Mononuclear cell (primary cell): ENCODE data around the gene NEFH. TPM values are rescaled to one million over a fixed set of nuclear protein-coding genes. Genes with fewer than 3 reads are reported as not detected.
"Not testable (repeated sequence)": the region's sequence is repeated elsewhere in the genome, so short reads cannot be mapped to it uniquely, and the experiment has no call there.

Source experiments
- H3K27me3 ChIP-seq: 2 replicates; pipeline ENCODE4 v1.6.0; 2011; ENCODE audit warnings: low read length, control low read depth; ENCODE audit not compliant: insufficient read depth
- H3K4me1 ChIP-seq: 2 replicates; pipeline ENCODE4 v1.5.1; 2011; ENCODE audit warnings: mild to moderate bottlenecking, low read length, control low read depth; ENCODE audit not compliant: insufficient read depth
- H3K4me3 ChIP-seq: 2 replicates; pipeline ENCODE4 v1.5.1; 2011; ENCODE audit warnings: mild to moderate bottlenecking, low read length, moderate library complexity
- H3K9me3 ChIP-seq: 2 replicates; pipeline ENCODE4 v1.5.1; 2011; ENCODE audit warnings: low read depth, mild to moderate bottlenecking, control low read depth, low read length
- total RNA-seq: library from RNA; depleted of rRNA; stranded (reverse); fragments of >200 nt; gene quantifications from one replicate; pipeline ENCODE4 v1.2.3, GENCODE V29; 2012

Gene NEFH
- total RNA-seq, 1 donor: 0.10 TPM

DNA sequence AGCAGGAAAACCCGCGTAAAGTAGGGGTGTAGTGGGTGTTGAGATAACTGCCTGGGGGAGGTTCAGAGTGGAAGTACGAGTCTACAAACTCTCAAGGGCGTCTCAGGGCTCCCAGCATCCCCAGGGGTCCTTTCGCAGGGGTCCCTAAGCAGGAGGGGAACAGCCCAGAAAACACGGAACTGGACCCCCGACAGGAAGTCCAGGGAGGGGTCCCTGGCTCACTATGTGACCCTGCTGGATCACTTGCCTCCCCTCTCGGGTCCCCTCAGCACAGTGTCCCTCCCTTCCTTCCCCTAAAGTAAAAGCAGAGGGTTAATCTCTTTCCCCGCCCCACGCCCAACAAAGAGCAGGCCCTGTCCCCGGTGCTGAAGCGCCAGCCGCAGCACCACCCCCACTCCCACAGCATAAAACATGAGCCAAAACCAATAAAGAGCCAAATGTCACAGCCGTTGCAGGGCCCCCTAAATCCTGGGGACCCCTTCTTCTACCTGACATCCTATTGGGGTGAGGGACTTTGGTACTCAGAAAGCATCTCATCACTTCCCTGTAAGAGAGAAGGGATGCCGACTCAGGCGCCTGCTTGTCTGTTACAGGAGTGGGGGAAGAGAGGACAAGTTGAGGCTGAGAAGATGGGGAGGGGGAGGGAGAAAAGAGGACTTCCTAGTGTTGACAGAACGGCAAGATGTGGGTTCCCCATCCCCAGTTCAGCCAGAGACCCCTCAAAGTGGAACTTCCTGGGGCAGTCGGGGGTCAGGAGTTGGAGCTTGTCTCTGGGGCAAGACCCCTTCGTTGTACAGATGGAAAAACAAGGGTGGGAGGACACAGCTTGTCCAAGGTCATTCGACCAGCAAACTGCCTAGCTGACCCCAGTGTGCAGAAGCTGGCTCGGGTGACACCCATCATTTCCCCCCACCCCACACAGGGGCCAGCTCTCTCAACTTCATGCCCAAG lies 1.4 kb upstream of the NEFH start:
- Histone ChIP-seq H3K27me3 (peaks cover 46% of the 10 kb centered on the region), H3K4me3 (no peak overlapping the region)

DNA sequence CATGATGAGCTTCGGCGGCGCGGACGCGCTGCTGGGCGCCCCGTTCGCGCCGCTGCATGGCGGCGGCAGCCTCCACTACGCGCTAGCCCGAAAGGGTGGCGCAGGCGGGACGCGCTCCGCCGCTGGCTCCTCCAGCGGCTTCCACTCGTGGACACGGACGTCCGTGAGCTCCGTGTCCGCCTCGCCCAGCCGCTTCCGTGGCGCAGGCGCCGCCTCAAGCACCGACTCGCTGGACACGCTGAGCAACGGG lies 169 bp downstream of the NEFH start:
- no peak overlapping the region for H3K4me3 ChIP-seq
- H3K4me1 ChIP-seq: peaks cover 17% of the 10 kb centered on the region
- no peaks in the 10 kb centered on the region for H3K9me3 ChIP-seq
- peaks cover 46% of the 10 kb centered on the region for H3K27me3 ChIP-seq

More for the DNA sequence above, 1.4 kb upstream of the NEFH start:
- Histone ChIP-seq H3K9me3 (no peaks in the 10 kb centered on the region), H3K4me1 (peaks cover 17% of the 10 kb centered on the region)

DNA sequence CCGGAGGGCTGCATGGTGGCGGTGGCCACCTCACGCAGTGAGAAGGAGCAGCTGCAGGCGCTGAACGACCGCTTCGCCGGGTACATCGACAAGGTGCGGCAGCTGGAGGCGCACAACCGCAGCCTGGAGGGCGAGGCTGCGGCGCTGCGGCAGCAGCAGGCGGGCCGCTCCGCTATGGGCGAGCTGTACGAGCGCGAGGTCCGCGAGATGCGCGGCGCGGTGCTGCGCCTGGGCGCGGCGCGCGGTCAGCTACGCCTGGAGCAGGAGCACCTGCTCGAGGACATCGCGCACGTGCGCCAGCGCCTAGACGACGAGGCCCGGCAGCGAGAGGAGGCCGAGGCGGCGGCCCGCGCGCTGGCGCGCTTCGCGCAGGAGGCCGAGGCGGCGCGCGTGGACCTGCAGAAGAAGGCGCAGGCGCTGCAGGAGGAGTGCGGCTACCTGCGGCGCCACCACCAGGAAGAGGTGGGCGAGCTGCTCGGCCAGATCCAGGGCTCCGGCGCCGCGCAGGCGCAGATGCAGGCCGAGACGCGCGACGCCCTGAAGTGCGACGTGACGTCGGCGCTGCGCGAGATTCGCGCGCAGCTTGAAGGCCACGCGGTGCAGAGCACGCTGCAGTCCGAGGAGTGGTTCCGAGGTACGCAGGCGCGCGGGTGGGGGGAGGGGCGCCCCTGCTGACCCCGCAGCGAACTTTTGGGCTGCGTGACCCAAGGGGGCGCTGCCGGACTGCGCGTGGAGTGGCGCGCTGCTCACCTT lies 670 bp downstream of the NEFH start:
- Histone ChIP-seq H3K4me3 (no peak overlapping the region), H3K4me1 (peaks cover 17% of the 10 kb centered on the region), H3K9me3 (no peaks in the 10 kb centered on the region), H3K27me3 (peaks cover 46% of the 10 kb centered on the region)

DNA sequence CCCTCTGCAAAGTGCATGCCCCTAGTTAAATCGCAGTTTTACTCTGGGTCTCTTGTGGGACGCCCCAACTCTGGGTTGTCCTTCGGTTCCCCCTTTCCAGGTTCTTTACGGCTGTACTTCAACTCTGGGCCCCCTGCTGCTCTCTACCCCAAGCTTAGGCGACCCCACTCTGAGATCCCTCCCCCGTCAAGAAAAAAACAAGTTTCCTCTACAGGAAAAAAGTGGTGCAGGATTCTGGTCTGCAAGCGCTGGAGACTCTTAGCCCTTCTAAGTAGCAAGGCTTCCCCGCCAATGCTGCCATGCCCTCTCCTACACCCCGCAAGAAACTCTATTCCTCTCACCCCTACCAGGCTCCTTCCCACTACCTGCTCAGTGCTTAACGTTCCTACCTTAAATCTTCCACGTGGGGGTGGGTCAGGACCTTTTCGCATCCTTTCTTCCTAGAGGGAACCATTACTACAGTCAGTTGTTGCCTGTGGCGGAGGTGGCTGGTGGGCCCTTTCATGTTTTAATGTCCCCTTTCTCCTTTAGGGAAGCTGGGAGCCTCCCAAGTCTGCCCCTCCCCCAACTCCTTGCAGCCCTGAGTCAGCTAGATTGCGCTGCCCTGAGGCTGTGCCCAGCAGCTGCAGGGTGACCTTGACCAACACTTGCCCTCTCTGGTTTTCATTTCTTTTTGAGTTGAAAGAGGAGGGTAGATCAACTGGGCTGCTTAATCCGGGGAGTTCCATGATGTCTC lies 1.4 kb downstream of the NEFH start:
- no peak overlapping the region for H3K4me3 ChIP-seq
- no peaks in the 10 kb centered on the region for H3K9me3 ChIP-seq
- peaks cover 17% of the 10 kb centered on the region for H3K4me1 ChIP-seq
- peaks cover 46% of the 10 kb centered on the region for H3K27me3 ChIP-seq

DNA sequence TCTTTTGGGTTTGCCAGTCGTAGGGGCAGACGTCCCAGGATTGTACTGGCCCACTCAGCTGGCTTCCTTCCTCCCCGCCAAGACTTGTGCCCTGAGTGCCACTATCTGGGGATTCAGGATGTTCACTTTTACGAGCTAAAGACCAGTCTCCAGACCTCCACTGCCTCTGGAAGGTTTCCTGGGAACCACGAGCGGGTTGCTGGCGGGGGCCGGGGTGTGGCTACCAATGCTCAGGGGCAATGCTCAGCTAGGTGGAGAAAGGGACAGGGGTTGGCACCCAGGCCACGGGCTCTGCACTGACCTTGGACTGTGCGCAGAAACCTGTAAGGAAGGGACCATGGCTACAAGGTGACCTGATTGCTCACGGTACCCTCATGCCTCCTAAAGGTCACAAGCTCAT lies 2.2 kb downstream of the NEFH start:
- Histone ChIP-seq H3K27me3 (peaks cover 46% of the 10 kb centered on the region), H3K9me3 (no peaks in the 10 kb centered on the region), H3K4me1 (peaks cover 17% of the 10 kb centered on the region), H3K4me3 (no peak overlapping the region)

DNA sequence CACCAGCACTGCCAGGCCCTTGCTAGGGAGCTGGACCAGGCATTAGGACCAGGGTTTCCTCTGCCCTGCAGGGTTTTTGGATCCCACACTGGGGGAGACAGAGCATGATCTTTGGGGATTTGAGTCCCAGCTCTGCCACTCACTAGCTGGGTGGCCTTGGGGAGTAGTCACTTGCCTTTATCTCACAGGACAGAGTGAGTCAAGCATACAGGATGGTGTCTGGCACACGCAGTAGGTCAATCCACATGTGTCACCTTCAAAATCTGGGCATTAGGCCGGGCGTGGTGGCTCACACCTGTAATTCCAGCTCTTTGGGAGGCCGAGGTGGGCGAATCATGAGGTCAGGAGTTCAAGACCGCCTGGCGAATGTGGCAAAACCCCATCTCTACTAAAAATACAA lies 2.7 kb downstream of the NEFH start:
- H3K27me3 ChIP-seq: peaks cover 42% of the 10 kb centered on the region
- no peaks in the 10 kb centered on the region for H3K9me3 ChIP-seq
- peaks cover 17% of the 10 kb centered on the region for H3K4me1 ChIP-seq
- no peak overlapping the region for H3K4me3 ChIP-seq

DNA sequence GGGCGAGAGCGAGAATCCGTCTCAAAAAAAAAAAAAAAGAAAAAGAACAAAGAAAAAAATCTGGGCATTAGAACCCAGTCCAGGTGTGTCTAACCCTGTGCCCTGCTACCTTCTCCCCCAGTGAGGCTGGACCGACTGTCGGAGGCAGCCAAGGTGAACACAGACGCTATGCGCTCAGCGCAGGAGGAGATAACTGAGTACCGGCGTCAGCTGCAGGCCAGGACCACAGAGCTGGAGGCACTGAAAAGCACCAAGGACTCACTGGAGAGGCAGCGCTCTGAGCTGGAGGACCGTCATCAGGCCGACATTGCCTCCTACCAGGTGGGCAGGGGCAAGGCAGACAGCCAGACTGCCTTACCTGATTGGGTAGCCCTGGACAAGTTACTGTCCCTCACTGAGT lies 3.2 kb downstream of the NEFH start:
- Histone ChIP-seq H3K4me3 (no peak overlapping the region), H3K9me3 (no peaks in the 10 kb centered on the region), H3K27me3 (peaks cover 36% of the 10 kb centered on the region), H3K4me1 (peaks cover 17% of the 10 kb centered on the region)

DNA sequence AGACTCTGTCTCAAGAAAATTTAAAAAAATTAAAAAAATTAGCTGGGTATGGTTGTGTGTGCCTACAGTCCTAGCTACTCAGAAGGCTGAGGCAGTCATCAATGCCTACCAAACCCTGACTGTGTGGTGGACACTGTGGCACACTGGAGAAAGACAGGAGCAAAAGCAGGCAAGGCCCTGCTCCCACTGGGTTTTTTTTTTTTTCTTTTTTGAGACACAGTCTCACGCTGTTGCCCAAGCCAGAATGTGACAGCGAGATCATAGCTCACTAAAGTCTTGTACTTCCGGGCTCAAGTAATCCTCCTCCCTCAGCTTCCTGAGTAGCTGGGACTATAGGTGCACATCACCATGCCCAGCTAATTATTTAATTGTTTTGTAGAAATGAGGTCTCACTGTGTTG lies 4.6 kb downstream of the NEFH start:
- Histone ChIP-seq H3K27me3 (peaks cover 22% of the 10 kb centered on the region), H3K9me3 (no peaks in the 10 kb centered on the region), H3K4me1 (peaks cover 26% of the 10 kb centered on the region), H3K4me3 (no peak overlapping the region)

DNA sequence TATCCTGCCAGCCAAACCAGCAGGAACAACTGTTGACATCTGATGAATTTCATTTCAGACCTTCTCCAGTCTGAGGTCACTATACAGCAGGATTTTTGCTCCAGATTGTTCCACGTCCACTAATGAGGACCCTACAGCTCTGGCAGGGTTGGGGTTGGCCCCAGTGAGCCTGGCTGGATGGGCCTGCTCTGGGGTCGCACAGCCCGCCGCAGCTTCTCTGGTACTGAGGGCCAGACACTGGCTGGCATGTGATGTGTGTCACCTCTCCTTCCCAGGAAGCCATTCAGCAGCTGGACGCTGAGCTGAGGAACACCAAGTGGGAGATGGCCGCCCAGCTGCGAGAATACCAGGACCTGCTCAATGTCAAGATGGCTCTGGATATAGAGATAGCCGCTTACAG lies 5.4 kb downstream of the NEFH start:
- peaks cover 14% of the 10 kb centered on the region for H3K27me3 ChIP-seq
- peaks cover 28% of the 10 kb centered on the region for H3K4me1 ChIP-seq
- no peak overlapping the region for H3K4me3 ChIP-seq
- H3K9me3 ChIP-seq: no peaks in the 10 kb centered on the region

DNA sequence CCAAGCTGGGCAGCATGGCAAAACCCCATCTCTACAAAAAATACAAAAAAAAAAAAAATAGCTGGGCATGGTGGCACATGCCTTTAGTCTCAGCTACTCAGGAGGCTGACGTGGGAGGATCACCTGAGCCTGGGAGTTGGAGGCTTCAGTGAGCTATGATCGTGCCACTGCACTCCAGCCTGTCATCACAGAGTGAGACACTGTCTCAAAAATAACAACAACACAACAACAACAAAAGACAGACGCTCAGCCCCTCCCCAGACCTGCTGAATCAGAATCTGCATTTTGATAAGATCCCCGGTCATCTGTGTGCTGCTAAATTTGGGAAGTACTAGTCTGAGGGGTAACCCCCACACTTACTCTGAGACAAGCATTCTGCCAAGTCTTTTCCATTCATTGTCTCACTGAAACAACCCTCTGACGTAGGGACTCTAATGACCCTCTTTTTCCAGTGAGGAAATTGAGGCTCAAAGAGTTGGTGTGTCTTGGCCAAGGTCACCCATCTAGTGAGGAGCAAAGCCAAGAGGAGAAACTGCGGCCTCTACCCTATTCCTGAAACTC lies 7.5 kb downstream of the NEFH start:
- H3K4me3 ChIP-seq: no peak overlapping the region
- no peaks in the 10 kb centered on the region for H3K27me3 ChIP-seq
- peaks cover 17% of the 10 kb centered on the region for H3K4me1 ChIP-seq
- H3K9me3 ChIP-seq: no peaks in the 10 kb centered on the region

DNA sequence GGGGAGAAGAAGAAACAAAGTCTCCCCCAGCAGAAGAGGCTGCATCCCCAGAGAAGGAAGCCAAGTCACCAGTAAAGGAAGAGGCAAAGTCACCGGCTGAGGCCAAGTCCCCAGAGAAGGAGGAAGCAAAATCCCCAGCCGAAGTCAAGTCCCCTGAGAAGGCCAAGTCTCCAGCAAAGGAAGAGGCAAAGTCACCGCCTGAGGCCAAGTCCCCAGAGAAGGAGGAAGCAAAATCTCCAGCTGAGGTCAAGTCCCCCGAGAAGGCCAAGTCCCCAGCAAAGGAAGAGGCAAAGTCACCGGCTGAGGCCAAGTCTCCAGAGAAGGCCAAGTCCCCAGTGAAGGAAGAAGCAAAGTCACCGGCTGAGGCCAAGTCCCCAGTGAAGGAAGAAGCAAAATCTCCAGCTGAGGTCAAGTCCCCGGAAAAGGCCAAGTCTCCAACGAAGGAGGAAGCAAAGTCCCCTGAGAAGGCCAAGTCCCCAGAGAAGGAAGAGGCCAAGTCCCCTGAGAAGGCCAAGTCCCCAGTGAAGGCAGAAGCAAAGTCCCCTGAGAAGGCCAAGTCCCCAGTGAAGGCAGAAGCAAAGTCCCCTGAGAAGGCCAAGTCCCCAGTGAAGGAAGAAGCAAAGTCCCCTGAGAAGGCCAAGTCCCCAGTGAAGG lies 9.2 kb downstream of the NEFH start:
- H3K27me3 ChIP-seq, H3K4me3 ChIP-seq, H3K9me3 ChIP-seq: not testable (repeated sequence)
- peaks cover 17% of the 10 kb centered on the region for H3K4me1 ChIP-seq

DNA sequence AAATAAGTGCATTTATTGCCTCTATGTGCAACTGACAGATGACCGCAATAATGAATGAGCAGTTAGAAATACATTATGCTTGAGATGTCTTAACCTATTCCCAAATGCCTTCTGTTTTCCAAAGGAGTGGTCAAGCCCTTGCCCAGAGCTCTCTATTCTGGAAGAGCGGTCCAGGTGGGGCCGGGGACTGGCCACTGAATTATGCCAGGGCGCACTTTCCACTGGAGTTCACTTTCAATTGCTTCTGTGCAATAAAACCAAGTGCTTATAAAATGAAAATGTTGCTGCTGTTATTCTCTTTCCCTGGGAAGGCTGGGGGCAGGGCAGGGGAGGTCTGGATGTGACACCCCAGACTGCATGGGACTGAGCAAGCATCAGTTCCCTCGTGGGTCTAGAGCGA lies 11.0 kb downstream of the NEFH start:
- peaks cover 17% of the 10 kb centered on the region for H3K4me1 ChIP-seq
- no peak overlapping the region for H3K4me3 ChIP-seq
- no peaks in the 10 kb centered on the region for H3K9me3 ChIP-seq
- no peaks in the 10 kb centered on the region for H3K27me3 ChIP-seq

DNA sequence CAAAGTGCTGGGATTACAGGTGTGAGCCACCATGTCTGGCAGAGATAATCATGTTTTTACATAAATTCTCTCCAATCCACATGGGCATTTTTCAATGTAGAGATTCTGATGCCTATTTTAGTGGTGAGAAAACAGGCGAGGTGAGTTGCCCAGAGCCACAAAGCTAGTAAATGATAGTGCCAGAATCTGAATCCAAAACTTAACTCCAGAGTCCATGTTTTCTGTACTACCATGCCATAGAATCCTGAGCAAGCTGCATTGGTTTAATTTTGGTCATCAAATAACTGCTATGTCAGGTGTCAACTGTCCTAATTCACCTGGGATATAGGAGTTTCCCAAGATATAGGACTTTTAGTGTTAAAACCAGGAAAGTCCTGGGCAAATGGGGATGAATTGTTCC lies 13.6 kb downstream of the NEFH start:
- H3K4me3 ChIP-seq: no peak overlapping the region

DNA sequence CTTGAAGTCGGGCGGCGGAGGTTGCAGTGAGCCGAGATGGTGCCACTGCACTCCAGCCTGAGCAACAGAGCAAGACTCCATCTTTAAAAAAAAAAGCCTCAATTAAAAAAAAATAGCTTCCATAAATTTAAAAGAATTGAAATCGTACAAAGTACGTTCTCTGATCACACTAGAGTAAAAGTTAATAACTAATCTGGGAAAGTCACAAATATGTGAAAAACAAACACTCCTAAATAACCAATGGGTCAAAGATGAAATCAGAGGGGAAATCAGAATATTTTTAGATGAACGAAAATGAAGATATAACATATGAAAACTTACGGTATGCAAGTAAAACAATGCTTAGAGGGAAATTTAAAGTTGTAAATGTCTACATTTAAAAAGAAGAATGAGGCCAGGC lies 19.8 kb downstream of the NEFH start:
- Histone ChIP-seq H3K4me3 (no peak overlapping the region), H3K27me3 (no peaks in the 10 kb centered on the region), H3K4me1 (peaks cover 5% of the 10 kb centered on the region), H3K9me3 (no peaks in the 10 kb centered on the region)

More for the DNA sequence above, 13.6 kb downstream of the NEFH start:
- H3K4me1 ChIP-seq: peaks cover 14% of the 10 kb centered on the region
- no peaks in the 10 kb centered on the region for H3K9me3 ChIP-seq
- no peaks in the 10 kb centered on the region for H3K27me3 ChIP-seq
